GM19035 (cell line): ENCODE data around the gene AIRE.
"Not testable (repeated sequence)": the region's sequence is repeated elsewhere in the genome, so short reads cannot be mapped to it uniquely, and the experiment has no call there.

Source experiments
- ATAC-seq: cut with Tn5 transposase; IDR thresholded peaks from one replicate; pipeline ENCODE4 v1.9.1; 2021; ENCODE audit not compliant: unreplicated experiment

Gene AIRE

DNA sequence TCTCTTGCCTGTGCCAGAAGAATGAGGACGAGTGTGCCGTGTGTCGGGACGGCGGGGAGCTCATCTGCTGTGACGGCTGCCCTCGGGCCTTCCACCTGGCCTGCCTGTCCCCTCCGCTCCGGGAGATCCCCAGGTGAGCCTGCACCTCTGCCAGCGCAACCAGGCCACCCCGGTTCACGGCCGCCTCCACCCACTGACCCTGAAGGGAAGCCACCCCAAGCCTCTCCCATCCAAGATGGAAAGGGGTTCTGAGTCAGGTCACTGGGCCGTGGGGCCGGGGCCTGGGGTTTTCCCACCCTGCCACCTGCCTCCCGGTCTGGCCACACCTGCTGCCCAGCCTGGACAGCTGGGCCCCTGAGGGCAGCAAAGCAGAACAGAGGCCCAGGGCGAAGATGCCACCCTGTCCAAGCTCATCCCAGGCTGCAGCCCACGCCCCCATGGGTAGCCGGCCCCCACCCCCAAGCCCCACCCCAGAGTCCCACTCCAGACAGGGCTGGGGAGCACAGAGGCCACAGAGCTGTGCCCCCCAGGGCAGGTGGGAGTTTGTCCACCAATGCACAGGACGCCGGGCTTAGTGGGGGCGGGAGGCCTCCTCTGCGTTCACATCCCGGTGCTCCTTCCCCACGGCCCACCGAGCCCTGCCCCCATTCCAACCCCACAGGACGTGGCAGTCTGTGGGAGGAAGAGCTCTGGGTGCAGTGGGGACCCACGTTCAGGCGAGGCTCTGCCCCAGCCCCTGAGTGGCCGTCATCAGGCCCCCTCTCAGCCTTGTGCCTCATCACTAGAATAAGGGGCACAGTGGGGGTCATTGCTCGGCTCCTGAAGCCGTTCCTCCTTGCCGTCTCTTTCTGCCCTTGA lies 5.6 kb downstream of the AIRE start:
- no peak for ATAC-seq

DNA sequence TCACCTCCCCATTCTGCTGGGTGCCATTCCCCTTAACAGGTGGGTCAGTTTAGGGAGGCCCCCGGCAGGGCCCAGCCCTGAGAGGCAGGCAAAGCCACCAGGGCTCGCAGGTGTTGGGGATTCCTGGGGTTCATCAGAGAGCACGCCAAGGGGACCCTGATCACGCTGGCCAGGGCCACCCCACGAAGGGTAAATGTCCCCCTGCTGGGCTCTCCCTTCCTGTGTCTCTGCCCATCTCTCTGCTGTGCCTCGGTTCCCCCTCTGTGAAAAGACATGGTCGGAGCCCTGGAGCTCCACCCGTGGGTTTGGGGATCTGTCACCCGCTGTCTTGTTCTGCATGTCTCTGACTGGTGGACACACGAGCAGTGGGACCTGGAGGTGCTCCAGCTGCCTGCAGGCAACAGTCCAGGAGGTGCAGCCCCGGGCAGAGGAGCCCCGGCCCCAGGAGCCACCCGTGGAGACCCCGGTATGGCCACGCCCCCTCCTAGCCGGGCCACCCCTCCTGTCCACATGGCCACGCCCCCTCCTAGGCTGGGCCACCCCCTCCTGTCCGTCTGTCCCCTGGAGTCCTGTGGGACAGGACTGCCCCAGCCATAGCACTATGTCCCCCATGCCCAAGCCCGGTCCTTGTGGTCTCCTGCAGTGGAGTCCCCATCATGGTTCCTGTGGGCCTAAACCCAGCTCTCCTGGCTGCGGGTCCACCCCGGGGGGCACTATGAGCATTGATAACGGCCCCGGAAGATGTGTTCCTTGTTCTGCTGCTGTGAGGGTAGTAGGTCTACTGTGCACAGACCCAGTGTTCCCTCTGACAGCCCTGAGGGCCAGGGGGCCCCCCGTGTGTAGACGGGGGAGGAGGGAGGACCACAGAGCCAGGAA lies 6.5 kb downstream of the AIRE start:
- ATAC-seq = no peak

DNA sequence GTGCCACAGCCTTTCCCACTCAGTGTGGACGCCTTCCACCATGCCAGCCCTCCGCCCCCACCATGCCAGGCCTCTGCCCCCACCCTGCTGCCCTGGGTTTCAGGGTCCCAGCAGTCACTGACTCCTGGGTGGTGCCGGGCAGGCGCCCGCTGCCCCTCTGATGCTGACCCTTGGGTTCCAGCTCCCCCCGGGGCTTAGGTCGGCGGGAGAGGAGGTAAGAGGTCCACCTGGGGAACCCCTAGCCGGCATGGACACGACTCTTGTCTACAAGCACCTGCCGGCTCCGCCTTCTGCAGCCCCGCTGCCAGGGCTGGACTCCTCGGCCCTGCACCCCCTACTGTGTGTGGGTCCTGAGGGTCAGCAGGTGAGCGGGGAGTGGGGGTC lies 7.1 kb downstream of the AIRE start:
- ATAC-seq = no peak

DNA sequence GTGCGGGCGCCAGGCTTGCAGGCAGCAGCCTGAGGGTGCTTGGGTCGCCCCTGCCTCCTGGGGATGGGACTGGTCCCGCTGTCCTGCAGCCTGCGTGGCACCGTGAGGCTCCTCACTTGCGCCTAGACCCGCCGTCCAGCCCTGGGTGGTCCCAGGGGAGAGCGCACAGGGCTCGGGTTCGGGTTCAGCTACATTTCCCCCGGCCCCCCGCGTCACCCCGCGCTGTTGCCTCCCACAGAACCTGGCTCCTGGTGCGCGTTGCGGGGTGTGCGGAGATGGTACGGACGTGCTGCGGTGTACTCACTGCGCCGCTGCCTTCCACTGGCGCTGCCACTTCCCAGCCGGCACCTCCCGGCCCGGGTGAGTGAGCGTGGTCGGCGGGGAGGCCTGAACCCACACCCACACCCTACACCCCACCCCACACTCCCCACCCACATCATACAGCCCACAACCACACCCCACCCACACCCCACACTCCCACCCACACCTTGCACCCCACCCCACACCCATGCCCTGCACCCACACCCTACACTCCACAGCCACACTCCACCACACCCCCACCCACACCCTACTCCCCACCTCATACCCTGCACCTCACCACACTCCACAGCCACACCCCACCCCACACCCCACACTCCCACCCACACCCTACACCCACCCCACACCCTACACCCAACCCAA lies 8.0 kb downstream of the AIRE start:
- no peak for ATAC-seq

DNA sequence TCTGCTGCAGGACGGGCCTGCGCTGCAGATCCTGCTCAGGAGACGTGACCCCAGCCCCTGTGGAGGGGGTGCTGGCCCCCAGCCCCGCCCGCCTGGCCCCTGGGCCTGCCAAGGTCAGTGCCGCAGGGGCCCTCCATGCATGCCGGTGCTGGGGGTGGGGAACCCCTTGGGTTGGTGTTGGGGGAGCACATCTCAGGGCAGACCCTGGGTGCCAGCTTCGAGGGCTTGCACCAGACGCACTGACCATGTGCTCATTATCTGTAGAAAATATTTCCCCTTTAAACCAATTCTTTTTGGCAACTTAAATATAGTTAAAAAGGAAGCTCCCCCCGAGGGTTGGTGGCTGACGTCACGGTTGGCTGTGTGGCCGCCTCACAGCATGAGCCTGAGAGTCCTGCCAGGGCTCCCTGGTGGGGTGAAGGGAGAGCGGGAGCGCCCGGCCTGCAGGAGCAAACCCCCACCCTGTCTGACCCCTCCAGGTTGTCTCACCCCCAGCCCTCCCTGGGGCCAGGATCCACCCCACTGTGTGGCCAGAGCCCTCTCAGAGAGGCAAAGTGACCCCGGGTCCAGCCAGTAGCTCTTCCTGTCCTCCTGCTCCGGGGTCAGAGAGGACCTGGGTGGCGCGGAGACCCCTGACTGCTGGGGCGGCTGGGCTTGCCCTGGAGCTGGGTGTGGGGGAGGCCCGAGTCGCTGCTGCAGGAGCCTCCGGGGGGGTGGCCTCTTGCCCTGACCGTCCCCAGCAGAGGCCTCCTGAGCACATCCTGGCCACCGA lies 8.9 kb downstream of the AIRE start:
- no peak for ATAC-seq

DNA sequence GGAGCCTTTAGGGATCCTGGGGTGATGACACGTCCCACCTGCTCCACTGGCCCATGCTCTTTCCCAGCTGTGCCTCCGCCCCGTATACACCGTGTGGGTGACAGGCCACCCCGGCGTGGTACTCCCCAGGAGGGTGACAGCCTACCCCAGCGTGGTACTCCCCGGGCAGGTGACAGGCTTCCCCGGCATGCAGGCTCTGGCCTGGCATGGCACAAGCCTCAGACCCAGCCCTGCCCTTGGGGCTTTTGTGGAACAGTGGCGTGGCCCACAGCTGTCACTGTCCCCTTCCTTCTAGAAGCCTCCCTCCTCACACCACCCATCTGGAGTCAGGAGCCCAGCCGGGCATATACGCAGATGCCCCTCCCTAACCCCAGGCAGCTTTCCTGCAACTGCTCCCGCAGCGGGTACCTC lies 9.5 kb downstream of the AIRE start:
- ATAC-seq = no peak

DNA sequence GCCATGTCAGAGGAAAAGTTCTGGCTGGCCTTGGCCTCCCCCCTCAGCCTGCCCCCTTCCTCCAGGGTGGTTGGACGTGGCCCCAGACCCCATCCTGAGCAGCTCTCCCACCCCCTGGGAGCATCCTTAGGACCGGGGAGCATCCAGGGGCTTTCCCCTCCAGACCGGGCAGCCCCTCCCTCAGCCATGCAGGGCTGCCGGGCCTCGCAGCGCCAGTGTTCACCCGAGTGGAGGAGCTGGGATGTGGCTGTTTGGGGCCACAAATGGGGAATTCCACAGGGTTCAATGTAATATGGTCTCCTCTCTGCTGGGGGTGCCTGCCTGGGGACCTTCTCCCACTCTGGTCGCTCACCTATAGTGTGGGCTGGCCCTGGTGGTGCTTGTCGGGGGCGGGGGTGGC lies 10.0 kb downstream of the AIRE start:
- no peak for ATAC-seq

DNA sequence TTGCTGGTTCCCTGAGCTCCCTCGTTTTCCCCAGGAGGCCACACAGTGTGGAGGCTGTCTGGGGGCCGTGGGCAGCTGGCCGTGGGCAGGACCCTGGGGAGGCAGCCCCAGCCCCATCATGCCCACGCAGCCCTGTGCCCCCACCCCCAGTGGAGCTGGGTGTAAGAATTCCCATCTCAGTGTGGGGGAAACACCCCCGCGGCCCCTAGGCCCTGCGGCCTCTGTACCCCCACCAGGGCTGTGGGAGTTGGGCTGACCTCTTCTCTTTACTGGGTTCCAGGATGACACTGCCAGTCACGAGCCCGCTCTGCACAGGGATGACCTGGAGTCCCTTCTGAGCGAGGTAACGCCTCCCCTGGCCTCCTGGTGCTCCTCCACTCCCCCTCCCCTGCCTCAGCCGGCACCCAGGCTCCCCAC lies 10.4 kb downstream of the AIRE start:
- no peak for ATAC-seq

DNA sequence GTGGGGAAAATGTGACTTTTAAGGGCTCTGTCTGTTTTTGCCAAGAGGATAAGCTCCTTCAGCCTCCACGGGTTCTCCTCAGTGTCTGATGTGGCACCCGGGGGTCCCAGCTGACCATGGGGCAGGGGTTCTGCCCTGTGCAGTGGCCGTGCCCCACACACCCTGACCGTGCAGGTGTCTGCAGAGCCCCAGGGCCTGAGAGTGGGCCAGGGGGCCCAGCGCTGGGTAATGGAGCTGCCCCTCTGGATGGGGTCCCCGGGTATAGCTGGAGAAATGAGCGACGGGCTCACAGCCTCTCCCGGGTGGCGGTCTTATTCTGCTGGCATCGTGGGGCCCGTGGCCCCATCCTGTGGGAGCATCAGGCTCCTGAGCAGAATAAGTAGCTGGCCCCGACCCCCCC lies 11.2 kb downstream of the AIRE start:
- ATAC-seq = no peak

DNA sequence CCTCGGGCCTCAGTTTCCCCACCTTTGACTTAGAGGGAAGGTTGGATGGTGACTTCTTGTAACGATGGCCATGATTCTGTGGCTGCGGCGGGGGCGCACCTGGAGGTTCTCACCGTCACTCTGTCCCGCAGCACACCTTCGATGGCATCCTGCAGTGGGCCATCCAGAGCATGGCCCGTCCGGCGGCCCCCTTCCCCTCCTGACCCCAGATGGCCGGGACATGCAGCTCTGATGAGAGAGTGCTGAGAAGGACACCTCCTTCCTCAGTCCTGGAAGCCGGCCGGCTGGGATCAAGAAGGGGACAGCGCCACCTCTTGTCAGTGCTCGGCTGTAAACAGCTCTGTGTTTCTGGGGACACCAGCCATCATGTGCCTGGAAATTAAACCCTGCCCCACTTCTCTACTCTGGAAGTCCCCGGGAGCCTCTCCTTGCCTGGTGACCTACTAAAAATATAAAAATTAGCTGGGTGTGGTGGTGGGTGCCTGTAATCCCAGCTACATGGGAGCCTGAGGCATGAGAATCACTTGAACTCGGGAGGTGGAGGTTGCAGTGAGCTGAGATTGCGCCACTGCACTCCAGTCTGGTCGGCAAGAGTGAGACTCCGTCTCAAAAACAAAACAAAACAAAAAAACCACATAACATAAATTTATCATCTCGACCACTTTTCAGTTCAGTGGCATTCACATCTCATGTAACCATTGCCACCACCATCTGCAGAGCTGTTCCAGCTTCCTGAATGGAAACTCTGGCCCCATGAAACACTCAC lies 12.0 kb downstream of the AIRE start:
- ATAC-seq = no peak

DNA sequence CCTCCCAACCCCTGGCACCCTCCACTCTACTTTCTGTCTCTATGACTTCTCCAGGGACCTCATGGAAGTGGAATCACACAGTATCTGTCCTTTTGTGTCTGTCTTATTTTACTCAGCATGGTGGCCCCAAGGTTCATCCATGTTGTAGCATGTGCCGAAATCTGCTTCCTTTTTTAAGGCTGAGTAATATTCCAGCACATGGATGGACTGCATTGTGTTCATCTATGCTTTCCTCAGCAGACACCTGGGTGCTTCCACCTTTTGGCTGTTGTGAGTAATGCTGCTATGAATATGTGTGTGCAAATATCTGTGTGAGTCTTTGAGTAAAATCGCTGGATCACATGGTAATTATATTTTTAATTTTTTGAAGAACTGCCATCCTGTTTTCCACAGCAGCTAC lies 12.6 kb downstream of the AIRE start:
- ATAC-seq = no peak

DNA sequence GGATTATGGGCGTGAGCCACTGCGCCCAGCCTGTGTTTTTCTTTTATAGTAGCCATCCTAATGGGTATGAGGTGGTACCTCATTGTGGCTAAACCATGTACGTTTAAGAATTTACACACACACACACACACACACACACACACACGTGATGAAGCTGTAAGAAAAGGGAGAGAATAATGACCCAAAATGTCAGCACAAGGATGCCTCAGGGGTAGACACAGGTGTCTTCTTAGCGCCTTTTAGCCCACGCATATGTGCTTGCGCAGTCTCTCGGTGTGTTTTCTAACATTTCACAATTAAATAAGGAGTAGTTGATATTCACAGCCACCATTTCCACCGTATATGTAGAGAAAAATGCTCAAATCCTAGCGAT lies 13.4 kb downstream of the AIRE start:
- no peak for ATAC-seq

DNA sequence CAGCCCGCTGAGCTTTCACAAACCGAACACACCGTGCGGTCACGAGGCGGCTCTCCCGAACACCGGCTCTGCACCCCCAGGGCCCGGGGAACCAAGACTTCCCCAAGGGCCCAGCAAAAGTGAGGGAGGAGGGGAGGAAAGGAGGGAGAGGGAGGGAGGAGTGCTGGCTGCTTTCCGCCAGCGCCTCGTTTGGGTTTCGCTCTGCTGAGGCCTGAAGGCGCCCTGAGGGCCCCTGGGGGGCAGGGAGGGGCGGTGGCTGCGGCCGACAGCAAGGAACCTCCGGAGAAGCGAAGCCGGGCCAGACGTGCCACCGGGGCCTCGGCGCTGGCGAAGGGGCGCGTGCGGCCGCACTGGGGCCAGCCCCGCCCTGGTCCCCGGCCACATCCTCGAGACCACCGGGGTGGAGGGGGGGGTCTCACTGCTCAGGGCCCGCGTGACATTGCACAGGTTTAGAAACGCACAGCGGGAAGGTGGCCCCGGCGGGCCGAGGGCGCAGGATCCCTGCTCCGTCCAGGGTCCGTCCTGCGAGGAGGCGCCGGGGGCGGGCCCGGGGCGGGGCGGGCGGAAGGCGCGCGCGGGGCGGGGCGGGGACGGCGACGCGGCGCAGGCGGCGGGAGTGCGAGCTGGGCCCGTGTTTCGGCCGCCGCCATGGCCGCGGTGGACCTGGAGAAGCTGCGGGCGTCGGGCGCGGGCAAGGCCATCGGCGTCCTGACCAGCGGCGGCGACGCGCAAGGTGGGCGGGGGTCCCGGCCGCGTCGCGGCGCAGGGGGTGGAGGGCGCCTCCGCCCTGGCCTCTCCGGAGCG lies 14.0 kb downstream of the AIRE start, which contains the start of gene PFKL:
Gene PFKL (plus strand): TSS at position 596 of the 804 bp plus-strand sequence. CDS start 53 bp downstream, at position 649.
- ATAC-seq = peak; percentile 65

DNA sequence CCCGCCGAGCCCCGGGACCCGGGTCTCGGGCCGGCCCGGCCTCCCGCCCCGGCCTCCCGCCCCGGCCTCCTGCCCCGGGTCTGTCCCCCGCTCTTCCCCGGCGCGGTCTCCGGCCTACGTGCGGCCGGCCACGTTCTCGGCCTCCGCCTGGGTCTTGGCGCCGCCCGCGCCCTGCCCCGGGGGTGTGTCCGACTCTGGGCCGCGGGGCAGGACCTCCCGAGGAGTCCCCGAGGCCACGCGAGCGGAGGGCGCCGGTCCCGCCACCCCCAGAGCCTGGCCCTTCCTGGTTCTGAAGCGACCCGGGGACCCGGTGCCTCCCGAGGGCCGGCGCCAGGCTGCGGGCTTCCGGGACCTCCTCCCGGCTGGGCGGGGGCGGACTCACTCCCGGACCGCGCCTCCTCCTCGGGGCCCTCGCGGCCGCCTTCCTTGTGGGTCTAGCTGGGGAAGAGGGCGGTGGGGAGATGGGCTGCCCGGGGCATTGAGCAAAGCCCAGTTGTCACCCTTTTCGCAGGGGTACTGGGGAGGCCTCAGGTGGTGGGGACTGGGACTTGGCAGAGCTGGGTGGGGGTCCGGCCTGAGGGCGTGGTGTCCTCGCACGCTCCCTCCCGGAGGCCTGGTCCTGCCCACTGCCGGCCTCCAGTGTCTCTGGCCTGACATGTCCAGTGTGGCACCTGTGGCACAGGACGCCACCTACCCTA lies 14.7 kb downstream of the AIRE start:
- ATAC-seq = peak; percentile 40

DNA sequence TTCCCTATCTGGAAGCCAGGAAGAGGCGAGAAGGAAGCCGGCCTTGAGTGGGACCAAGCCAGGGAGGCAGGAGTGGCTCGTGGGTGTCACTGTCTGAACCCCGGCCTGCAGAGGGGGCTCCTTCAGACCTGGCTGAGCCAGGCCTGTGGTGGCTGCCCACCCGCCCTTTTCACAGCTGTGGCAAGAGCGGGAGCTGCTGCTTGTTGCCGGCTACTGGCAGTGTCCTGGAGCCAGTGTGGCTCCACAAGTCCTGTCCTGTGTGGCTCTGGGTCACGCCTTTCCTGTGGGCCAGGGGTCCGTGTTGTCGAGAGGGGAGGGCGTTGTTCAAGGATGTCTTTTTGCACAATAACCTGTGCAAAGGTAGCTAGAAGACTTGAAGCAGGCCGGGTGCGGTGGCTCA lies 15.5 kb downstream of the AIRE start:
- no peak for ATAC-seq

DNA sequence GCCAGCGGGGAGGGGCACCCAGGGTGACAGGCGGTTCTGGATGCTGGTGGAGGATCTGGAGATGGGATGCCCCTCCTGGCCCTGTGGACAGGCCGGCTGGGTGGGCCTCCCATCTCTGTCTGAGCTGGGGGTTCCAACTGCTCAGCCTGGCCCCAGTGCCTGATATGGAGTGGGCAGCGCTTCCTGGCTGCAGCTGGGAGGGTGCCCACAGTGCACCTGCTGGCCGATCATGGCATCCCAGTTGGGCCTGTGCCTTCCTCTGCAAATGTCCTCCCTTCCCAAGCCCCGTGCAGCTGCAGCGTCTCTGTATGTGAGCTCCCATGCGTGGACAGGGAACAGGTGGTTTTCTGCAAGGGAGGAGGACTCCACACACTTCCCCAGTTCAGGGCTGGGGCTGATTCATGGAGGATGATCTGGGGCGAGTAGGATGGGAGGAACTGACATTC lies 16.3 kb downstream of the AIRE start:
- no peak for ATAC-seq

DNA sequence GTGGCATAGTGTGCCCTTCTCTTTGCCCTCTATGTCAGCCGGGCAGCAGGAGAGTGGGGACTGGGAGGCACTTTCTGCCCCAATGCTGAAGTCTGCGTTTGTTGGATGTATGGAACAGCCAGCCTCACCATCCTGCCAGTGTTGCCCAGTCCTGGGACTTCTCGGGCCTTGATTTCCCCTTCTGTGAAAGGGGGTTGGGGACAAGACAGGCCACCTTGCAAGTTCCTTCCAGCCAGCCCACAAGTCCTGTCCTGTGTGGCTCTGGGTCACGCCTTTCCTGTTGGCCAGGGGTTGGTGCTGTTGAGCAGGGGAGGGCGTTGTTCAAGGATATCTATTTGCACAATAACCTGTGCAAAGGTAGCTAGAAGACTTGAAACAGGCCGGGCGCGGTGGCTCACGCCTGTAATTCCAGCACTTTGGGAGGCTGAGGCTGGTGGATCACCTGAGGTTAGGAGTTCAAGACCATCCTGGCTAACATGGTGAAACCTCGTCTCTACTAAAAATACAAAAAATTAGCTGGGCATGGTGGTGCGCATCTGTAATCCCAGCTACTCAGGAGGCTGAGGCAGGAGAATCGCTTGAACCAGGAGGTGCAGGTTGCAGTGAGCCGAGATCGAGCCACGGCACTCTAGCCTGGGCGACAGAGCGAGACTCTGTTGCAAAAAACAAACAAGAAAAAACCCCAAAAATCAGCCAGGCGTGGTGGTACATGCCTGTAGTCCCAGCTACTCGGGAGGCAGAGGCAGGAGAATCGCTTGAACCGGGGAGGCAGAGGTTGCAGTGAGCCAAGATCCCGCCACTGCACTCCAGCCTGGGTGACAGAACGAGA lies 17.1 kb downstream of the AIRE start:
- ATAC-seq = not testable (repeated sequence)
